HK-2 (cell line): Measurements from ENCODE around the gene EXD3.
A peak's percentile ranks its signal among the peaks of the same experiment; 100 is the strongest.
"Not testable (repeated sequence)": the region's sequence is repeated elsewhere in the genome, so short reads cannot be mapped to it uniquely, and the experiment has no call there.

Experiments used
- DNase-seq: peaks from one replicate; pipeline ENCODE4 v3.0.0-alpha.2; 2018; ENCODE audit not compliant: unreplicated experiment

EXD3 gene

GRCh38 chr9:137459152-137459600 lies 36.2 kb upstream of the EXD3 start, which contains the start of gene NSMF:
NSMF (minus strand) TSS chr9:137459334; CDS start chr9:137459102, 232 bp downstream.
- peak; percentile 88 for DNase-seq

GRCh38 chr9:137458194-137459151 lies 35.5 kb upstream of the EXD3 start:
- peak; percentile 47 for DNase-seq

DNA sequence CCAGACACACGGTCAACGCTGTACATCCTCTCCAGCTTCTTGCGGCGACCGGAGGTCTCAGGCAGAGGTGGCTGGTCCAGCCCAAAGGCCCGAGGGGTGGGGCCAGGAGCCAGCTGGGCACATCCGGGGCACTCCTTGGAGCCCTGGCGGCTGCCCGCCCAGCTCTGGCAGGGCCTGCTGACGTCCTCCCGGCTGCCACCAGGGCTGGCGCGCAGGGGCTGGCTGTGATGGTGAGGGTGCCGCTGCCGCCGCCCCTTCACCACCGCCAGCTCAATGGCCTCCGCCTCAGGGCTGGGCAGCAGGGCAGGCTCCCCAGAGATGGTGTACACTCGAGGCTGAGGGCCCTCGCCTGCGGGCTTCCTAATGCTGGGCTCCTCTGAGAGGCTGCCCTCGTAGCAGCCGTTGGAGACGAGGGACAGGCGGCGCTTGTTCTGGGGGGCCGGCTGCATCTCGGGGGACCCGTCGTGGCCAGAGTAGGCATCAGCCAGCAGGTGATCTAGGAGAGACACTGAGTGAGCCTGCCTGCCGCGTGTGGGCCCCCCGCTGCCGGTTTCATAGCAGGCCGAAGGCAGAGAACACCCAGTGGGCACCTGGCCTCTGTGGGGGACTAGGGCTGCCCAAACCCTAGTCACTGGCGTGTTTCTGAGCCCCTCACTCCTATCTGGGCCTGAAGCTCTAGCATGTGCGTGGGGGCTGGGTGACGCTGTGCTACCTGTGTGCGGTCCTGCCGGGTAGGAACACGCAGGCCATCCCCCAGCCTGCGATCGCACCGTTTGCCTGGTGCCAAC lies 34.6 kb upstream of the EXD3 start:
- DNase-seq = no peak

DNA sequence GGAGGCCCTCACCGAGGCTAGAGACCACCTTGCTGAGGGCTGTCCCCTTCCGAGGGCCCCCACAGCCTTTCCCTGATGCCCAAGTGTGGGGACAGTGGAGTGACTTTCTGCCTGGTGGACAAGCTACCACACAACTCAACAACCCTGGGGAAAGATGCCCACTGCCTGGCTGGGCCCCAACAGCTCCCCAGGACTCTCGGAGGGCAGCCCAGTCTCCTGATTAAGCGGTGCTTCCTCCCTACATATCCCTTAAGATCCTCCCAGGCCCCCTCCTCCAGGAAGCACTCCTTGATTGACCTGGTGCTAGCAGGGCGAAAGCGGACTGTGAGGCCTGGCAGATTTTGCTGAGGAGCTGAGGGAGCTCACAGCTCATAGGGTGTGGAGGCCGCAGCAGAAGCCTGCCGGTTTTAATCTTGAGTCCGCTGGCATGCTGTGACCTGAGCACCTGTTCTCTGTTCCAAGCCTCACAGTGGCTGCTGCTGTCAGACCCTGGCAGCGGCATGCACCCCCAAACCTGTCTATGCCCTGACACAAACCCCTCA lies 34.0 kb upstream of the EXD3 start:
- no peak for DNase-seq

DNA sequence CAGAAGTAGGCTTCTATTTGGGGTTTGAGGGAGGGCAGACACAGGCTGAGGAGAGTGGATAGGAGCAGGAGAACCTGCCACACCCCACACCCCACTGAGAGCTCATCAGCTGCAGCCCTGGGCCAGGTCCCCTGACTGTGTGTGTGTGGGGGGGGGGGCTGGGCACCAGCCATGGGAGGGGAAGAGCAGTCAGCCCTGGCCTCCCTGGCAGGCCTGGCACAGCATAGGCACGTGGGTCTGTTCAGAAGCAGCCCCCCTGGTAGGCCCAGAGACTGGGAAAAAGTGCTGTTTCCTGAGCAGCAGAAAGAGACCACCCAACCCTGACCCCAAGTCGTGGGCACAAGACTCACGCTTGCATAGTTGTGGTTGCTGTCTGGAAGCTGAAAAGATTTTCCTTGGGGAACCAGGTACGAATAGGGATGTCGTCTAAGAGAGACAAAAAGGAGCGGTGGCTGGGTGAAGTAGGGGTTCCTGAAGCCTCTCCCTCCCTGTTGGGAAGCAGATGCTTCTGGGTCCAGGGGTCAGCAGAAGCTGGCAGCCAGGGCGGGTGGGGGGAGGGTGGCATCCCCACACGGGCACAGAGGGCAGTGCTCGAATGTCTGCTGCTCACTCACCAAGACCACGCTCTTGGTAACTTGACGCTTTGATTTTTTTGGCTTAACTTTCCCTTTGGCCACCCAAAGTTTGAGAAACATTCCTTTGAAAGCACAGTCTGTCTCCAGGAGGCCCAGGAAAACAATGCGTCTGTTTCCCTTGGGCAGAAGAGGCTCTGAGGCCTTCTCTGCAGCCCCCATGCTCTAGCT lies 33.3 kb upstream of the EXD3 start:
- no peak for DNase-seq

DNA sequence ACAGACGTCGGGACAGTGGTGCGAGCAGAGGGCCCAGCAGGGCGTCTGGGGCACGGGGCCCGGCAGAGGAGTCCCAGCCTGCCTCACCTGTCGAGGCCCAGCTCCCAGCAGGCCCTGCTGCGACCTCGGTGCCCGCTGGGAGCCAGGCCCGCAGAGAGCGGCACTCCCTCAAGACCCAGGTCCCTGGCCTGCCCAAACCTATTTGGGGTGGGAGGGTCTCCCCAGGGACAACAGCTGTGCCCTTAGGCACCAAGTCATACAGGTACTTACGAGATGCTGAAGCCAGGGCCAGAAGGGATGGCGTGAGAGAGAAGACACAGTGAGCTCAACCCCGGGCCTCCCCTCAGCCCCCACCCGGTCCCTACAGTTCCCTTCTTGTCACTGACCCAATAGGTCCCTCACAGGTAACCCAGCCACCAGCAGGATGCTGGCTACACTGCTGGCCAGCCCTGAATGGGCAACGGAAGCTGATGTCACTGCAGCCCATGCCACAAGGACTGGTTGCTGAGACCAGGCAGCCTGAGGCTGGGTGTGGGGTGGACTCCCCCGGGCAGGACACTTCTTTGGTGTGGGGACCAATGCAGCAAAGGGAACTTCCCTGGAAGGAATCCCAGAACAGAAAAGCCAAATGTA lies 32.5 kb upstream of the EXD3 start:
- no peak for DNase-seq

DNA sequence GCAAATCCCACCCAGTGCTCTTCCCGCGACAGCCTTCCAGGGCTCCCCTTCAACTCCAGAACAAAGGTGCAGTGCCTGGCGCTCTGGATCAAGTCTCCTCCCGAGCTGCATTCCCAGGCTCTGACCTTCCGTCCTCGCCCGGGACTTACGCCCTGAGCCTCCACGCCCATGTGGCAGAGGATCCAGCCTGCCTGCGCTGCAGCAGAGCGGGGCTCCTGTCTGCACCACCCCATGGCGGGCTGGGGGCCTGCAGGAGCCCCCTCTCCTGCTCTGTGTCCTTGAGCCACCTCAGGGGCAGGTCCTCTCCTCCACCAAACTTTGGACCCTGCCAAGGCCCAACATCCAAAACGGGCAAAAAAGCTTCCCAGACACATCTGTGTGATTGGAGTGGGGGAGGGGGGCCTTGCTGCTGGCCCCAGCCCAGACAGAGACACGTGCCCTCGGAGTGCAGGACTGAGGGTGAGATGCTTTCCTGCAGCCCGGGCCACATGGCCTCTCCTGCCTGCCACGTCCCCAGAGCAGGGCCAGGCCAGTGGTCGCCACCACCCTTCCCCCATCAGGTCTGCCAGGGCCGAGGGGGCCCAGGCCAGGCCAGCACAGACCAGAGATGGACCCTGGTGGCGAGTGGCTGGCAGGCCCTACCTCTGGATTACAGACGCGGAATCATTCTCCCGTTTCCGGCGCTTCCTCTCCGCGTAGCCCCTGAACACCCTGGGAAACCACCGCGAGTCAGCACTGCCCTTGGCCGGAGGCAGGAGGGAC lies 31.8 kb upstream of the EXD3 start:
- DNase-seq = no peak

DNA sequence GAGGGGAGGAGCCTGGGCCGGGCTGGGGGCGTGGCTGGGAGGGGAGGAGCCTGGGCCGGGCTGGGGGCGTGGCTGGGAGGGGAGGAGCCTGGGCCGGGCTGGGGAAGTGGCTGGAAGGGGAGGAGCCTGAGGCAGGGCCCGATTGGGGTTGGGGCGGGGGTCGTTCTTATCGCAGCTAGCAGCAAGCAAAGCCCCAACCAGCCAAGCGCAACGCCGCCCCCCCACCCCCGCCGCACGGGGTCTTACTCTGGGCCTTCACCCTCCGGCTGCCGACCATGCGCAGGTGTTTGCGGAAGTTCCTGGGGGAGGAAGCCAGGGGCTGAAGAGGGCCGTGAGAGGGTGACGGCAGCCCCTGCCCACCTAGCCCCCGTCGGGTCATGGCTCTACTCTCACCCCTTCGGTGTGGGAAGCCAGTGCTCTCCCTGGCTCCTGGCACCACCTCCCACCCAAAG lies 31.2 kb upstream of the EXD3 start:
- DNase-seq = no peak

- no peak for DNase-seq
Observed at GRCh38 chr9:137453643-137454081, 30.7 kb upstream of the EXD3 start.

- no peak for DNase-seq
Observed at GRCh38 chr9:137452761-137453642, 30.0 kb upstream of the EXD3 start.

- no peak for DNase-seq
Observed at GRCh38 chr9:137452006-137452760, 29.2 kb upstream of the EXD3 start.

- DNase-seq = not testable (repeated sequence)
Observed at GRCh38 chr9:137451264-137452005, 28.5 kb upstream of the EXD3 start.

GRCh38 chr9:137450539-137451222 lies 27.7 kb upstream of the EXD3 start:
- DNase-seq = not testable (repeated sequence)

DNA sequence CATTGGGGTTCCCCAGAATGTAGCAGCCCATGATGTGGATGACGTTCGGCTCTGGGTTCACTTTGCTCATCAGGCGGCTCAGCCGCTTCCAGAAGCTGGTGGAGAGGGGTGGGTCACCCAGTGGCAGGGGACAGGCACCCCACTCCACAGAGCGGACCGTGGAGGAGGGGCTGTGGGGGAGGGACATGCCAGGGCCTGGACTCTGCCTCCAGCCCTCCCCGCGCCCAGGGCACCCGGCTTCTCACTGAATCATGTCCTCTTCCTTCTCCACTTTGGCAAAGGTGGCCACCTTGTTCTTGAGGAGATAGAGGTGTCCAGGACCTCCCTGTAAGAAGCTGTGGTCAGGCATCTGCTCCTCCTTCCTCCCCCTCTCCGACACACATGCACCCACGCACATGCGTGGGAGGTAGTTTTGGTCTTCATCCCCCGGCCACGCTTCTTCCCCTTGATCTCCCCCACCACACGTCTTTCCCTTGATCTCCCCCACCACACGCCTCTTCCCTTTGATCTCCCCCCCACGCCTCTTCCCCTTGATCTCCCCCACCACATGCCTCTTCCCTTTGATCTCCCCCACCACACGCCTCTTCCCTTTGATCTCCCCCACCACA lies 27.1 kb upstream of the EXD3 start:
- DNase-seq = no peak

DNA sequence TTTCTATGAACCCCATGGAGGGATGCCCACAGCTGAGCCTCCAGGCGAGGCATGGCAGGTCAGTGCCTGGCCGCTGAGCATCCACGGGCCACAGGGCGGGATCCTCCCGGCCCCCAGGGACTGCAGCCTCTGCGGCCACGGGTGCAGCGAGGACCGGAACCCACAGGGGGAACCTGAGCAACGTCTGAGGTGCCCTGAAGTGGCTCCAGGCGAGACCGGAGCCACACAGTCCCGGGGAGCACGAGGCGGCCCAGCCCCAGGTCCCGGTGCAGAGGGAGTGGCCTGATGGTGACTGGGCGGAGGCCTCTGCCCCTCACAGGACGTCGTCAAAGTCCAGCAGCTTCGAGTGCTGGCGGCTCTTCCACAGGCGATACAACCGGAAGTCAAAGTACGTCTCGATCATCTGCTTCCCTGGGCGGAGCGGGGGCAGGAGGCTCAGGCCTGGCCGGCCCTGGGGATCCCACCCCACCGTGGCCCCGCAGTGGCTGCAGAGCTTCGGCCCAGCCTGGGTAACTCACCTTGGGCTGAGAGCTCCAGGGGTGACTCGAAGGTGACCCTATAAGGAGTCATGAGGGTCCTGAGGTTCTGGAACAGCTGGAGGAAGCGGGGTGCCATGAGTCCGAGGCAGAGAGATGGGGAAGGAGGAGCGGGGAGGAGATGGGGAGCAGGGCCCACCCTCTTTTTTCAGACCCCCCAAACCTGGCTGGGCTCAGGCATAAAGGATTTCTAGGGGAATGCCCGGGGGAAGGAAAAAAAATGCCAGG lies 26.3 kb upstream of the EXD3 start:
- no peak for DNase-seq

DNA sequence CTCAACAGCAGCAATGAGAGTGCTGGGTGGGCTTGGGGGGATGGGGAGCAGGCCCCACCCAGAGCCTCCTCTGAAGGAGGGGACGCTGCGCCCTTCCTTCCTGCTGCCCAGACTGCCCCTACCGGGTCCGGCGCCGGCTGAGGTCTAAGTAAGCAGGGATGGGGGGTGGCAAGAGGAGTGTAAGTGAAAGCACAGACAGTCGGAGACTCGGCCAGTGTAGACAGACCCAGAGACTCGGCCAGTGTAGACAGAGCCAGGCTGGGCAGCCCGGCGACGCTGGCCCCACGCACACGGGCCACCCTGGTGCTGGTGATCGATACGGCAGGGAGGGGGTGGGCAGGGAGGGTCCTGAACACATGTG lies 25.6 kb upstream of the EXD3 start:
- no peak for DNase-seq
